AG20443 (cell line): ENCODE data around the gene NKX3-2.
A peak's percentile ranks its signal among the peaks of the same experiment; 100 is the strongest.

Experiments used
- DNase-seq: peaks from one replicate; pipeline ENCODE4 v3.0.0; 2012; ENCODE audit warnings: low spot score, mixed read lengths

Gene NKX3-2

GRCh38 chr4:13545394-13545808, 1.1 kb upstream of the NKX3-2 start:
- DNase-seq = no peak

- peak; percentile 84 for DNase-seq
These were observed 492 bp upstream of the NKX3-2 start for GRCh38 chr4:13544606-13545393.

GRCh38 chr4:13543032-13543838, 1.1 kb downstream of the NKX3-2 start:
- peak; percentile 14 for DNase-seq

- DNase-seq = no peak
These were observed 1.7 kb downstream of the NKX3-2 start for GRCh38 chr4:13542577-13543031.

GRCh38 chr4:13541720-13542576, 2.4 kb downstream of the NKX3-2 start:
- peak; percentile 18 for DNase-seq

- DNase-seq = no peak
These were observed 3.1 kb downstream of the NKX3-2 start for GRCh38 chr4:13541176-13541604.

- no peak for DNase-seq
These were observed 3.7 kb downstream of the NKX3-2 start for GRCh38 chr4:13540446-13541175.

- DNase-seq = no peak
These were observed 4.5 kb downstream of the NKX3-2 start for GRCh38 chr4:13539619-13540445.

GRCh38 chr4:13539047-13539618, 5.2 kb downstream of the NKX3-2 start:
- DNase-seq = peak; percentile 46

- no peak for DNase-seq
These were observed 5.8 kb downstream of the NKX3-2 start for GRCh38 chr4:13538427-13538973.

GRCh38 chr4:13537832-13538177, 6.5 kb downstream of the NKX3-2 start:
- peak; percentile 7 for DNase-seq

- DNase-seq = peak; percentile 7
These were observed 7.1 kb downstream of the NKX3-2 start for GRCh38 chr4:13537011-13537831.

GRCh38 chr4:13536607-13537006, 7.7 kb downstream of the NKX3-2 start:
- DNase-seq = no peak

GRCh38 chr4:13535708-13536361, 8.5 kb downstream of the NKX3-2 start:
- DNase-seq = peak; percentile 16

- DNase-seq = peak; percentile 8
These were observed 9.2 kb downstream of the NKX3-2 start for GRCh38 chr4:13535118-13535517.

- DNase-seq = peak; percentile 7
These were observed 9.8 kb downstream of the NKX3-2 start for GRCh38 chr4:13534344-13535063.

- DNase-seq = peak; percentile 6
These were observed 10.5 kb downstream of the NKX3-2 start for GRCh38 chr4:13533670-13534343.
